ENCODE results near the gene FAM98B.

DNA sequence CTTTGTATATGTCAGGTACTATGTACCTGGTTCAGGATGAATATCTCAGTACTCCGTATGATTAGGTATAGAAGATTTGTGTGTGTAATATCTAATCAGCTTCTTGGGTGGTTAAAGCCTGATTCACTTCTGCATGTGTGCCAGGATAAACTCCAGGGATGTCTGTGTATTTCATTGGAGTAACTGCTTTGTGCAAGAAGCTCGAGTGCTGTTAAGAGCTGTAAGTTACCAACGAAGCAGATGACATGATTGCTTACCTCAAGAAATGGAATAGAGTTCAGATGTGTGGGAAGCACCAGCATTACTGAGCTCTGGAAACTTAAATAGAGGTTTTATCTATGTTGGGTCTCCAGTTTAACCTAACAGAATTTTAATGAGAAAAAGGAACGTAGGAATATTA lies 23.7 kb downstream of the FAM98B start:
- TF ChIP-seq ZNF511 (CRISPR knock-in tag; IDR thresholded peaks at IDR 0.05) = no peak
- TF ChIP-seq, protein P1, sequence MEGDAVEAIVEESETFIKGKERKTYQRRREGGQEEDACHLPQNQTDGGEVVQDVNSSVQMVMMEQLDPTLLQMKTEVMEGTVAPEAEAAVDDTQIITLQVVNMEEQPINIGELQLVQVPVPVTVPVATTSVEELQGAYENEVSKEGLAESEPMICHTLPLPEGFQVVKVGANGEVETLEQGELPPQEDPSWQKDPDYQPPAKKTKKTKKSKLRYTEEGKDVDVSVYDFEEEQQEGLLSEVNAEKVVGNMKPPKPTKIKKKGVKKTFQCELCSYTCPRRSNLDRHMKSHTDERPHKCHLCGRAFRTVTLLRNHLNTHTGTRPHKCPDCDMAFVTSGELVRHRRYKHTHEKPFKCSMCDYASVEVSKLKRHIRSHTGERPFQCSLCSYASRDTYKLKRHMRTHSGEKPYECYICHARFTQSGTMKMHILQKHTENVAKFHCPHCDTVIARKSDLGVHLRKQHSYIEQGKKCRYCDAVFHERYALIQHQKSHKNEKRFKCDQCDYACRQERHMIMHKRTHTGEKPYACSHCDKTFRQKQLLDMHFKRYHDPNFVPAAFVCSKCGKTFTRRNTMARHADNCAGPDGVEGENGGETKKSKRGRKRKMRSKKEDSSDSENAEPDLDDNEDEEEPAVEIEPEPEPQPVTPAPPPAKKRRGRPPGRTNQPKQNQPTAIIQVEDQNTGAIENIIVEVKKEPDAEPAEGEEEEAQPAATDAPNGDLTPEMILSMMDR (IDR thresholded peaks at IDR 0.05 in 2 of 3, conservative IDR thresholded peaks at IDR 0.05 in 1 of 3; ENCODE audit: insufficient read depth in 2 of 3, low read depth in 1 of 3, low read length in 3 of 3) = no peak
- no peak for TF ChIP-seq CBFB (CRISPR knock-in tag; IDR thresholded peaks at IDR 0.05)
- no peak for TF ChIP-seq GTF2F1 (IDR thresholded peaks at IDR 0.05; ENCODE audit: low read depth, low read length)
- no peak for TF ChIP-seq L3MBTL2 (IDR thresholded peaks at IDR 0.05)
- TF ChIP-seq SMC3 (conservative IDR thresholded peaks at IDR 0.05; ENCODE audit: insufficient read depth, low read depth, low read length) = no peak
- no peak for TF ChIP-seq SNIP1 (IDR thresholded peaks at IDR 0.05; ENCODE audit: low read depth)
